ENCODE results near the gene FAM107A. TPM values are rescaled to one million over a fixed set of nuclear protein-coding genes. Genes with fewer than 3 reads are reported as not detected.

Gene FAM107A
- polyA plus RNA-seq, 1 donor (not counting 4 experiments of a cell fraction or from before 2014, with no cell fraction given), result not detected

DNA sequence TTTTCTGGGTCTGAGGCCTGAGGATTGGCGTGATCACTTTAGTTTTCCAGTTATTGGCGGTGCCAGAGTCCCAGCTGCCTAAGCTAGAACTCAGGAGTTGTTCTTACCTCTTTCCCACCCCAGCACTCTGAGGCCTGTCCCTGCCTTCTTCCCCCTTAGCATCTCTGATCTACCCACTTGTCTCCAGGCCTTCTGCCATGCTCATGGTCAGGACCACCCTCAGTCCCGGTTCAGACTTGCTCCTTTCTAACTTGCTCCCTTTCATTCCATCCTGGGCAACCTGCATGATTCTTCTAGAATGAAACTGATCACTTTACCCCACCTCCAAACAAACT lies 55.9 kb downstream of the FAM107A start:
- Histone ChIP-seq H4K20me1 (ENCODE audit: control insufficient read depth, extremely low read depth, insufficient read depth, low read length) (no peaks in the 10 kb centered on the region), H3K36me3 (ENCODE audit: control insufficient read depth in 2 of 2, extremely low read depth in 1 of 2, insufficient read depth in 2 of 2, low read length in 2 of 2) (no peaks in the 10 kb centered on the region), H3K9me3 (ENCODE audit: control insufficient read depth, low read depth, low read length) (no peaks in the 10 kb centered on the region), H3K27me3 (ENCODE audit: control insufficient read depth, extremely low read depth, insufficient read depth, low read length) (no peaks in the 10 kb centered on the region), H3K4me1 (ENCODE audit: control insufficient read depth, extremely low read depth, insufficient read depth, low read length) (peaks cover 4% of the 10 kb centered on the region), H3K79me2 (ENCODE audit: control insufficient read depth, insufficient read depth, low read length) (no peaks in the 10 kb centered on the region), H3K4me2 (ENCODE audit: control insufficient read depth, extremely low read depth, insufficient read depth, low read depth, low read length) (no peak overlapping the region), H3K9me1 (ENCODE audit: control insufficient read depth, extremely low read depth, insufficient read depth, low read length) (no peaks in the 10 kb centered on the region), H3K9ac (ENCODE audit: control insufficient read depth, extremely low read depth, insufficient read depth, low read length) (no peak overlapping the region), H3K4me3 (ENCODE audit: control insufficient read depth in 2 of 3, extremely low read depth in 1 of 3, insufficient read depth in 2 of 3, low read depth in 1 of 3, low read length in 3 of 3) (no peak overlapping the region), H3K27ac (ENCODE audit: control insufficient read depth, insufficient read depth, low read length) (no peak overlapping the region), H2AFZ (ENCODE audit: control insufficient read depth, low read length) (no peak overlapping the region)
- dilution Hi-C loops (cut with MboI; ENCODE audit: extremely low pct_ligation_motif_present, low sequenced_read_pairs), result no loop called here
- FAIRE-seq, result no peak
- no peak for DNase-seq (ENCODE audit: low read depth, low spot score)
- no peak for TF ChIP-seq EZH2 (IDR thresholded peaks at IDR 0.05; ENCODE audit: low read length)
- TF ChIP-seq, protein P1, sequence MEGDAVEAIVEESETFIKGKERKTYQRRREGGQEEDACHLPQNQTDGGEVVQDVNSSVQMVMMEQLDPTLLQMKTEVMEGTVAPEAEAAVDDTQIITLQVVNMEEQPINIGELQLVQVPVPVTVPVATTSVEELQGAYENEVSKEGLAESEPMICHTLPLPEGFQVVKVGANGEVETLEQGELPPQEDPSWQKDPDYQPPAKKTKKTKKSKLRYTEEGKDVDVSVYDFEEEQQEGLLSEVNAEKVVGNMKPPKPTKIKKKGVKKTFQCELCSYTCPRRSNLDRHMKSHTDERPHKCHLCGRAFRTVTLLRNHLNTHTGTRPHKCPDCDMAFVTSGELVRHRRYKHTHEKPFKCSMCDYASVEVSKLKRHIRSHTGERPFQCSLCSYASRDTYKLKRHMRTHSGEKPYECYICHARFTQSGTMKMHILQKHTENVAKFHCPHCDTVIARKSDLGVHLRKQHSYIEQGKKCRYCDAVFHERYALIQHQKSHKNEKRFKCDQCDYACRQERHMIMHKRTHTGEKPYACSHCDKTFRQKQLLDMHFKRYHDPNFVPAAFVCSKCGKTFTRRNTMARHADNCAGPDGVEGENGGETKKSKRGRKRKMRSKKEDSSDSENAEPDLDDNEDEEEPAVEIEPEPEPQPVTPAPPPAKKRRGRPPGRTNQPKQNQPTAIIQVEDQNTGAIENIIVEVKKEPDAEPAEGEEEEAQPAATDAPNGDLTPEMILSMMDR (optimal IDR thresholded peaks at IDR 0.05 in 1 of 3, IDR thresholded peaks at IDR 0.05 in 1 of 3, conservative IDR thresholded peaks at IDR 0.05 in 1 of 3; ENCODE audit: extremely low read depth in 1 of 3, insufficient read depth in 2 of 3, low read length in 3 of 3), result no peak

DNA sequence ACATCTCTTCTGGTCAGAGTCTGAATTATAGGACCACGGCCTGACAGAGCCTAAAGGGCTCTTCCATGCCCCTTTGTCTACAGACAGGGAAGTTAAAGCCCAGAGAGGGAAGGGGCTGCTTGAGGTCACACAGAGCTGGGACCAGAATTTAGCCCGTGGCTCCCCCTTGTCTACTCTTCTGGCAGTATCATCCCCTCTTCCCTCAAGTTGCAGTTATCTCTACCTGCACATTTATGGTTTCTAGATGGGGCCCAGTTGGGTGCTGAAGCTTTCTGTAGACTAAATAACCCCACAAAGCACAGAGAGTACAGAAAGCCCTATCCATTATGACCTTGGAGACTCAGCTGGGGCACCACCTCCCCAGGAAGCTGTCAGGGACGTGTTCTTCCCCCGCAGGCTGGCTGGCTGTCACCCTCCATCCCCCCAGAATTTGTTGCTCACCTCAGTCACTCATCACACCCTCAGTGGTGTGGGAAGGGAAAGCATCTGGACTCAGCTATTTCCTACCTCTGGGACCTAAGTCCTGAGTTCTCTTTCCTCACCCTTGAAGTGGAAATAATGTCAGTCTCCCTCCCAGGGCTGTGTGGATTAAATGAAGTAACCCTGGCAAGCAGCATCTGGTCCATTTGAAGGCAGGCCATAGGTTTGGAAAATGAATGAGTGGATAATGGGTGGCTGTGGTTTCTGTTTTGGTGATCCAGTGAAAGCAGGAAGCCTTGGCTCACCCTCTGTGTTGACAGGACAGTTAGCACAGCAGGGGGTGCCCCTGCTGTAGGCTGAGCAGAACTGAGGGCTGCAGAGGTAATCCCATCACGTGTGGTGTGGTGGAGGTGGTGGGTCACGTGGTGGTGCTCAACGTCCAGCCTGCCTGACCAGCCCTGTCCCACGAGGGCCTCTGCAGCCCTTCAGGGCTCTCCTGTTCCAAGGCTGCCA lies 56.5 kb downstream of the FAM107A start:
- dilution Hi-C loops (cut with MboI; ENCODE audit: extremely low pct_ligation_motif_present, low sequenced_read_pairs), result no loop called here
- no peak for FAIRE-seq
- H3K4me3 ChIP-seq (ENCODE audit: control insufficient read depth in 2 of 3, extremely low read depth in 1 of 3, insufficient read depth in 2 of 3, low read depth in 1 of 3, low read length in 3 of 3), result no peak overlapping the region

More for the DNA sequence above, 56.5 kb downstream of the FAM107A start:
- no peak for TF ChIP-seq EZH2 (IDR thresholded peaks at IDR 0.05; ENCODE audit: low read length)
- TF ChIP-seq, protein P1 (optimal IDR thresholded peaks at IDR 0.05 in 1 of 3, IDR thresholded peaks at IDR 0.05 in 1 of 3, conservative IDR thresholded peaks at IDR 0.05 in 1 of 3; ENCODE audit: extremely low read depth in 1 of 3, insufficient read depth in 2 of 3, low read length in 3 of 3), result no peak
- H3K79me2 ChIP-seq (ENCODE audit: control insufficient read depth, insufficient read depth, low read length), result no peaks in the 10 kb centered on the region
- H3K4me1 ChIP-seq (ENCODE audit: control insufficient read depth, extremely low read depth, insufficient read depth, low read length), result no peaks in the 10 kb centered on the region
- H3K4me2 ChIP-seq (ENCODE audit: control insufficient read depth, extremely low read depth, insufficient read depth, low read depth, low read length), result no peak overlapping the region
- no peaks in the 10 kb centered on the region for H3K9me3 ChIP-seq (ENCODE audit: control insufficient read depth, low read depth, low read length)
- no peaks in the 10 kb centered on the region for H3K27me3 ChIP-seq (ENCODE audit: control insufficient read depth, extremely low read depth, insufficient read depth, low read length)
- no peaks in the 10 kb centered on the region for H4K20me1 ChIP-seq (ENCODE audit: control insufficient read depth, extremely low read depth, insufficient read depth, low read length)
- H3K9me1 ChIP-seq (ENCODE audit: control insufficient read depth, extremely low read depth, insufficient read depth, low read length), result no peaks in the 10 kb centered on the region
- no peak overlapping the region for H3K9ac ChIP-seq (ENCODE audit: control insufficient read depth, extremely low read depth, insufficient read depth, low read length)
- no peak for DNase-seq (ENCODE audit: low read depth, low spot score)
- H2AFZ ChIP-seq (ENCODE audit: control insufficient read depth, low read length), result no peak overlapping the region
- H3K27ac ChIP-seq (ENCODE audit: control insufficient read depth, insufficient read depth, low read length), result no peak overlapping the region
- H3K36me3 ChIP-seq (ENCODE audit: control insufficient read depth in 2 of 2, extremely low read depth in 1 of 2, insufficient read depth in 2 of 2, low read length in 2 of 2), result no peaks in the 10 kb centered on the region
